Activated CD8-positive, alpha-beta T cell treated with anti-CD3 and anti-CD28 coated beads, Interleukin-2, amount 10 ng/mL, durations not matched to agents 7 days and 5 days (primary cell): Measurements from ENCODE around the gene MYO5A. TPM values are rescaled to one million over a fixed set of nuclear protein-coding genes. Genes with fewer than 3 reads are reported as not detected.

Experiments used
- ATAC-seq: fragments of 150-1000 bp; cut with Tn5 transposase; one replicate; pipeline ENCODE4 v1.10.0; 2021; ENCODE audit warnings: moderate library complexity
- CTCF ChIA-PET: fragments of 350-600 bp; sonication (Branson Sonifier 250); formaldehyde crosslinking; loops from one replicate; lab custom pipeline; 2021; ENCODE audit warnings: antibody characterized with exemption; lab: Charles Lee
- POLR2A ChIA-PET: fragments of 350-600 bp; sonication (Branson Sonifier 250); formaldehyde crosslinking; loops from one replicate; lab custom pipeline; 2021; ENCODE audit warnings: antibody characterized with exemption; lab: Charles Lee
- DNase-seq: peaks from one replicate; pipeline ENCODE4 v3.0.0-alpha.2; 2020
- H3K27ac Mint-ChIP-seq: one replicate; pipeline ENCODE4 v1.8.0; 2021; ENCODE audit warnings: mild to moderate bottlenecking, mixed read lengths
- H3K27me3 Mint-ChIP-seq: one replicate; pipeline ENCODE4 v1.8.0; 2021; ENCODE audit warnings: low read depth, mixed read lengths
- H3K36me3 Mint-ChIP-seq: one replicate; pipeline ENCODE4 v1.8.0; 2021; ENCODE audit warnings: low read depth, mixed read lengths
- H3K4me1 Mint-ChIP-seq: one replicate; pipeline ENCODE4 v1.8.0; 2021; ENCODE audit warnings: low read depth, mixed read lengths
- H3K4me3 Mint-ChIP-seq: one replicate; pipeline ENCODE4 v1.8.0; 2021; ENCODE audit warnings: mild to moderate bottlenecking, mixed read lengths
- H3K9me3 Mint-ChIP-seq: one replicate; pipeline ENCODE4 v1.8.0; 2022; ENCODE audit warnings: mixed read lengths; ENCODE audit not compliant: insufficient read depth
- total RNA-seq, 2 experiments: library from RNA; stranded (reverse); gene quantifications; one replicate each; pipeline ENCODE4 v1.2.3, GENCODE V29; 2021

MYO5A gene
- total RNA-seq, 2 experiments from 2014 or later: 34.8 to 37.4 TPM

DNA sequence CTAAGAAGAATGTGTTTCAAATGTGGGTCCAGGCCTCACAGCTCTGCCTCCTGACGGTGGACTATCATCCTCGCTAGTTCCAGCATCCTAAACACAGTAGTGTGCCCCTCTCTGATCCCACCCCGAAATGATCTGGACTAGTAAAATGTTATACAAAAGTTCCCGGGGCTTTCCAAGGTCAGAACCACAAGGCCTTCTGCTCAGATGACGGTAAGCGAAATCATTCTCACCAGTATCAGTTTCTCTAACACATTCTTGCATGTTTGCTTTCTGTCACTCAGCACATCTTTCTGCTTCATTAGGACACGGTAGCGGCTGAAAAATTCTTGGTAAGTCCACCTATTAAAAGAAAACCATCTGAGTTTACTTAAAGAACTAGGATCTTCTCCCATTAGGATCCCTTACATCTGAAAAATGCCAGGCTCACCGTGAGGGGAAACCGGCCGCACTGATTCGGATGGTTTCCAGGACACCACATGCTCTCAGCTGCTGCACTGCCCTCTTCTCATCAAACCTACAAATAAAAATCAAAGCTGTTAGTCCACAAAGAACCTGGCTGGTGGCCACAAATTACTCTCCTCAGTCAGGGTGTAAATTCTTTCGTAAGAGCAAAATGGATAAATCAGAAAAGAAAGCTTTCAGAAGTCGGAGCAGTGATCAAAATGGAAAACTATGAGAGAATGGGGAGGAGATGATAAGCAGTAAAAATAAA lies 149.1 kb downstream of the MYO5A start:
- CTCF ChIA-PET: interaction anchor here (1.3 to 1.5 kb wide), 2 partner anchors 26 to 36 kb away, joined by 3 to 5 read pairs; no protein-coding TSS in a partner anchor
- Mint-ChIP-seq H3K4me3 (no peak overlapping the region), H3K4me1 (no peaks in the 10 kb centered on the region), H3K9me3 (no peaks in the 10 kb centered on the region), H3K27ac (no peak overlapping the region), H3K27me3 (no peaks in the 10 kb centered on the region), H3K36me3 (peaks cover 48% of the 10 kb centered on the region)
- POLR2A ChIA-PET: interaction anchor here (0.8 kb wide), 1 partner anchor 155 kb away, joined by 3 read pairs; no protein-coding TSS in a partner anchor
- ATAC-seq (no peak), DNase-seq (no peak)

GRCh38 chr15:52378746-52379394 lies 149.8 kb downstream of the MYO5A start:
- POLR2A ChIA-PET: no interaction called here
- Mint-ChIP-seq H3K4me3 (no peak overlapping the region), H3K36me3 (peaks cover 54% of the 10 kb centered on the region), H3K27me3 (no peaks in the 10 kb centered on the region), H3K27ac (no peak overlapping the region), H3K4me1 (no peaks in the 10 kb centered on the region), H3K9me3 (no peaks in the 10 kb centered on the region)
- CTCF ChIA-PET: interaction anchor here (1.5 kb wide), 1 partner anchor 35 kb away, joined by 5 read pairs; no protein-coding TSS in a partner anchor
- ATAC-seq: no peak
- no peak for DNase-seq

DNA sequence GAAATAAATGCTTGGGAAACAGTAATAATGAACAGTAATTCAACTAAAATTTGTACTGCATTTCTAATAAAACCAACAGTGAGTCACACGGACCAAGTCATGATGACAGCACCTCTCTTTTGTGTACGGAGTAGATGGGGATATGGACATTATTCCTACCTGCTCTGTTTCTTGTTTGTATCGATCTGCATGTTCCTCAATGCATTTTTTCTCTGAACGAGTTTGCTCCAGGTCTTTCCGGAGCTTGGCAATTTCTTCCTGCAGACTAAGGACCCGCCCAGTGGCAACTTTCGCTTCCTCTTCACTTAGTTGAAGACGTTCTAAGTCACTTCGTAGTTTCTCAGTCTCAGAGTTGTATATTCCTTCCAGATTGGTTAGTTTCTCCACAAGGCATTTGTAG lies 158.7 kb downstream of the MYO5A start:
- no peak for DNase-seq
- Mint-ChIP-seq H3K9me3 (no peaks in the 10 kb centered on the region), H3K4me1 (no peaks in the 10 kb centered on the region), H3K4me3 (no peak overlapping the region), H3K36me3 (peaks cover 60% of the 10 kb centered on the region), H3K27me3 (no peaks in the 10 kb centered on the region), H3K27ac (no peak overlapping the region)
- no peak for ATAC-seq
- CTCF ChIA-PET: interaction anchor here (2.0 kb wide), 1 partner anchor 113 kb away, joined by 4 read pairs; no protein-coding TSS in a partner anchor
- POLR2A ChIA-PET: no interaction called here

DNA sequence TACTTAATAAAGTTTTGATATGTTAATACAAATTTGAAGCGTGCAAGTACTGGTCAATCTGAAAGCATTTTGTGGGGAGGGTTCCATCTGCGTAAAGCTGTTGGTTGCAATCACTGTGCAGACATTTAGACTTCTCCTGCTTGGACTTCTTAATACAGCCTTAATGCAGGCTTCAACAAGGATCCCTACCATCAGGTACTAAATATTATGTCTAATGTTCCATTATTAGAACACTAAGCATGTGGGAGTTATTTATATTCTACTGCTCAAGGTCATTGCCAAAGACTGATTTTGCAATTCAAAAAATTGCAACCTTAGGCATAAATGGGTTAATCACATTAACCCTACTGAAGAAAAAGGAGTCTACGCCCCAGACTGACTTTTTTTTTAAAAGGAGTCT lies 159.2 kb downstream of the MYO5A start:
- Mint-ChIP-seq H3K27ac (no peak overlapping the region), H3K4me1 (no peaks in the 10 kb centered on the region), H3K4me3 (no peak overlapping the region), H3K27me3 (no peaks in the 10 kb centered on the region), H3K36me3 (peaks cover 57% of the 10 kb centered on the region), H3K9me3 (no peaks in the 10 kb centered on the region)
- DNase-seq: no peak
- CTCF ChIA-PET: interaction anchor here (0.7 to 2.0 kb wide), 2 partner anchors 113 to 142 kb away, joined by 4 read pairs; no protein-coding TSS in a partner anchor
- POLR2A ChIA-PET: no interaction called here
- ATAC-seq: no peak

DNA sequence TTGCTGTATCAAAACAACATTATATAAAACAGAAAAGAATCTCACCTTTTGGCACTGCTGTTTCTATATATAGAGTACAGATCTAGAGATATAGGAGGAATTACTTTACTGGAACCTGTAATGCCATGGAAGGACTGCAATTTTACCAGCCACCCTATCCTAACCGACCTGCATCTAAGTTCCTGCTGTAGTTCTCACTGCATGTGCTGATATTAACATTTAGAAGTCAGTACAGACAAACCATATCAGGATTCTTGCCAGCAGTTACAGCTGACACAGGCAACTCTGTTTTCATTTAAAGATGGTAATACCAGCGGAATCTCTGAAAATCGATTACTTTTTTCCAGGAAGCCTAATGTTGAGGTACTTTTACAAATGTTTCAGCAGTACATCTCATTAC lies 159.7 kb downstream of the MYO5A start:
- ATAC-seq (no peak), DNase-seq (no peak)
- POLR2A ChIA-PET: no interaction called here
- no peak overlapping the region for H3K4me3 Mint-ChIP-seq
- CTCF ChIA-PET: interaction anchor here (0.7 to 2.0 kb wide), 2 partner anchors 112 to 142 kb away, joined by 4 read pairs; no protein-coding TSS in a partner anchor
- no peaks in the 10 kb centered on the region for H3K4me1 Mint-ChIP-seq
- no peak overlapping the region for H3K27ac Mint-ChIP-seq
- H3K36me3 Mint-ChIP-seq: peaks cover 54% of the 10 kb centered on the region
- H3K9me3 Mint-ChIP-seq: no peaks in the 10 kb centered on the region
- H3K27me3 Mint-ChIP-seq: no peaks in the 10 kb centered on the region

GRCh38 chr15:52368402-52368801 lies 160.3 kb downstream of the MYO5A start:
- no peaks in the 10 kb centered on the region for H3K4me1 Mint-ChIP-seq
- H3K27me3 Mint-ChIP-seq: no peaks in the 10 kb centered on the region
- H3K9me3 Mint-ChIP-seq: no peaks in the 10 kb centered on the region
- CTCF ChIA-PET: interaction anchor here (0.6 to 2.0 kb wide), 3 partner anchors 36 to 141 kb away, joined by 3 to 4 read pairs (median 4); no protein-coding TSS in a partner anchor
- H3K27ac Mint-ChIP-seq: peak overlapping the region; percentile 0
- H3K4me3 Mint-ChIP-seq: no peak overlapping the region
- H3K36me3 Mint-ChIP-seq: peaks cover 51% of the 10 kb centered on the region
- no peak for ATAC-seq
- no peak for DNase-seq
- POLR2A ChIA-PET: no interaction called here

DNA sequence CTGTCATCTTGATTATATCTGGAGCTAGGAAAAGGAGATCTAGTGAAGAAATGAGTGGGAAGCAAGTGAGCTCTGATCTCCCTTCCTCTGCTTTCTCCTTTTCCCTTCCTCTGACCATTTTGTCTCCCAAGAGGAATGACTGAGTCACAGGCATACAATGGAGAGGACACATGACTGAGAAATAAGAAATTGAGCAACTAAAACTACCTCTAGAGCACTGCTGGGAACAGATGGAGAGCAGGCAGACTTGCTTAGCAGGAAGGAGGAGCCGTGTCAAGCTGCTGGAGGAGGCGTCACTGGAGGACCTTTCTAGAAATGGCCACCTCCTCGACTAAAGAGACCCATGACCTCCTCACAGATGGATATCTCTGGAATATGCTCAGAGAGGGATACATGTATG lies 166.2 kb downstream of the MYO5A start:
- Mint-ChIP-seq H3K36me3 (peaks cover 19% of the 10 kb centered on the region), H3K9me3 (no peaks in the 10 kb centered on the region), H3K27ac (no peak overlapping the region), H3K4me3 (no peak overlapping the region), H3K4me1 (no peaks in the 10 kb centered on the region), H3K27me3 (no peaks in the 10 kb centered on the region)
- DNase-seq (no peak), ATAC-seq (no peak)
- POLR2A ChIA-PET: no interaction called here
- CTCF ChIA-PET: interaction anchor here (1.1 kb wide), 1 partner anchor 106 kb away, joined by 3 read pairs; no protein-coding TSS in a partner anchor

DNA sequence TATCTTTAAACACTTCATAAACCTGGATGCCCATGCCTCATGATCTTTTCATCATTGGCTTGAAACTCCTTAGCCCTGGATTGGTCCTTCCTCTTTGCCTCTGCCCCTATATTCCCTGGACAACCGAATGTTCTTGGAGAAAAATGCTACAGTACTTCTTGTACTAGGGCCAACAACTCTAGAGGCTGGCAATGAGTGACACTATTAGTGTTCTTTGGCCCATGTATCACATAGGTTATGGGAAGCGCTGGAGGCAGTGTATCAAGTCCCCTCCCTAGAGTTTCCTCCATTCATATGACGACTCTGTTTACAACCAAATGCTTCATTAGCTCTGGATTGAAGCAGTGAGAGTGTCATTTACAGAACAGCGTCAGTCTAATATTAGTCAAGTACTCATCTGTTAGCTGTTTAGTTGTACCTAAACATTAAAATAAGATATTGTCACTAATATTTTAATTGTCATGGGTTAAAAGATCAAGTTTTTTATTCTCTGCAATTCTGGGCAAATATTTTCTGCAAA lies 166.6 kb downstream of the MYO5A start:
- no peak overlapping the region for H3K4me3 Mint-ChIP-seq
- ChIA-PET CTCF (interaction anchor here (1.1 kb wide), 1 partner anchor 106 kb away, joined by 3 read pairs; no protein-coding TSS in a partner anchor), POLR2A (no interaction called here)
- DNase-seq (no peak), ATAC-seq (no peak)
- H3K27ac Mint-ChIP-seq: no peak overlapping the region
- no peaks in the 10 kb centered on the region for H3K4me1 Mint-ChIP-seq
- peaks cover 18% of the 10 kb centered on the region for H3K36me3 Mint-ChIP-seq
- H3K27me3 Mint-ChIP-seq: no peaks in the 10 kb centered on the region
- H3K9me3 Mint-ChIP-seq: no peaks in the 10 kb centered on the region

DNA sequence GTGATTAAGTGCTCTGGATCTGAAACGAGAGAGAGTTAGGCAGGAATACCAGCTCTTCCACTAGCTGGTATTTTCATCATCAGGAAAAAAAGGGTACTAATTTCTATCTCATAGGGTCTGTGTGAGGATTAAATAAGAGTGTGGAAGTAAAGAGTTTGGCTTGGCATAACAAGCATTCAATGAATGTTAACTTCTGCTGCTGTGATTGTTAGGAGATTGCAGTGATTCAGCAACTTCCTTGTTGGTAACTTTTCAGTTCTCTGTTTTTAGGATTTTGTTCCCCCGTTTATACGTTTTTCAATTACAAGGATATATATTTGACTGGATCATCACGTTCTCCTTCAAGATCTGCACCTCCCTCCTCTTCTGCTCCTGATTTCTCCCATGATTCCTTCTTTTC lies 167.2 kb downstream of the MYO5A start:
- DNase-seq (no peak), ATAC-seq (no peak)
- peaks cover 18% of the 10 kb centered on the region for H3K36me3 Mint-ChIP-seq
- ChIA-PET POLR2A (interaction anchor here (0.5 kb wide), 1 partner anchor 30 kb away, joined by 6 read pairs; no protein-coding TSS in a partner anchor), CTCF (interaction anchor here (0.6 to 1.1 kb wide), 2 partner anchors 105 to 582 kb away, joined by 3 read pairs; no protein-coding TSS in a partner anchor)
- no peak overlapping the region for H3K4me3 Mint-ChIP-seq
- no peaks in the 10 kb centered on the region for H3K9me3 Mint-ChIP-seq
- no peak overlapping the region for H3K27ac Mint-ChIP-seq
- H3K27me3 Mint-ChIP-seq: no peaks in the 10 kb centered on the region
- H3K4me1 Mint-ChIP-seq: no peaks in the 10 kb centered on the region

DNA sequence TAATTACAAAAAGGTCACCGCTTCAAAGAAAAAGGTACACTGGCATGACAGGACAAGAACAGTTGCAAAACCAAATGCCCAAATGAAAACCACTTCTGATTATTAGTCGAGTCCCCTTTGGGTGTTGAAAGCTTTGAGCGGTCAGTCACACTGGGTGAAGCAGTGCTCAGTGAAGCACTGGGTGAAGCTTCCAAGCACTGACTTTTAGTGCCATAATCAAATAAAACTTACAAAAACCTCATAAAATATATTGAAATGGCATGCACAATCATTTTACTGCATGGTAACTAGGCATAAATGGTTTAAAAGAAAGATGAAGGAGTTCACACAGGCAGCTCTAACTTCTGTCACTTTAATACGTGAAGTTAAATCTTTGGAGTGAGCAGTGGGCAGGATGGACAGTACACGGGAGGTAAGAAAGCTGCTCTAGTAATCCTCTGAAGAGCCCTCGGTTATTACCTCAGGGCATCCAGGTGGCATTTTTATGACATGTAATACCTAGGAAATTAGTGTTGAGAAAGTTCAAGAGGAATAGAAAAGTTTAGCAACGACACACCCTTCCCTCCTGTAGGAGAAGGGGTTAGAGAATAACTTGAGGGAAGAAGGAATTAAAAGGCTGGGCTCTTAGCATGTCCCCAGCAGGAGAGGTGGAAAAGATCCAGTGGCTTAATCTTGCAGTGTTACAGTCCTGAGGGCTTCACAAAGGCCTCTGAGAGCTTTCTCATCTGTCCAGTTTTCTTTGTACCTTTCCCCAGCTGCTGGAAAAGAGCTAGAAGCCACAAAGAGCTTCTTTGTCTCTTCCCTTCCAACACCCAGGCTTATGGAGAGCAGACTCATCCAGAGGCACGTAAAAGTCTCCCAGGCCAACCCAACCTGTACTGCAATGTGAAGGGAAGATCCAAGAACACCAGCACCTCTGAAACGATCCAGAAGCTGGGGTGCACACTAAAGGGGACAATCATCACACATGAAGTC lies 168.2 kb downstream of the MYO5A start:
- no peaks in the 10 kb centered on the region for H3K4me1 Mint-ChIP-seq
- no peak overlapping the region for H3K4me3 Mint-ChIP-seq
- H3K27me3 Mint-ChIP-seq: no peaks in the 10 kb centered on the region
- H3K36me3 Mint-ChIP-seq: peaks cover 18% of the 10 kb centered on the region
- CTCF ChIA-PET: interaction anchor here (0.6 kb wide), 1 partner anchor 581 kb away, joined by 3 read pairs; no protein-coding TSS in a partner anchor
- no peak overlapping the region for H3K27ac Mint-ChIP-seq
- DNase-seq (no peak), ATAC-seq (no peak)
- POLR2A ChIA-PET: interaction anchor here (0.5 kb wide), 1 partner anchor 29 kb away, joined by 6 read pairs; no protein-coding TSS in a partner anchor
- H3K9me3 Mint-ChIP-seq: no peaks in the 10 kb centered on the region

DNA sequence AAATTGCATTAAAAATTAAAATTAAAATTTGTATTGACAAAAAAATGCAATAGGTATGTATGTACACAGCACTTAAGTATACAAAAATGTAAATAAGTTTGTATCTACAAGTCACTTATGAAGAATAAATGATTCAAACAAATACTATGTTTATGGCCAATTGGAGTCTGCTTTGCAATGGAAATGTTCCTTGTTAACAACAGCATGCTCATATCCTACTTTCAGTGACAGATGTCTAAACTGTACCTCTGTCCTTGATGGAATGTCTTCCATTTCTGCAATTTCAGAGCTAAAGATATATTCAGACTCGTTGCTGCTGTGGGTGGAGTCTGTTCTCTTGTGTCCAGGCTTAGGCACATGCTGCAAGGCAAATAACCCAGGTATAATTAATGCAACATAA lies 169.0 kb downstream of the MYO5A start:
- ATAC-seq (no peak), DNase-seq (no peak)
- CTCF ChIA-PET: no interaction called here
- Mint-ChIP-seq H3K27ac (no peak overlapping the region), H3K4me3 (no peak overlapping the region), H3K36me3 (peaks cover 12% of the 10 kb centered on the region), H3K9me3 (no peaks in the 10 kb centered on the region), H3K4me1 (no peaks in the 10 kb centered on the region), H3K27me3 (no peaks in the 10 kb centered on the region)
- POLR2A ChIA-PET: no interaction called here
